GM21723 (cell line): ENCODE results near the gene CTSE.

Experiments
- ATAC-seq: cut with Tn5 transposase; IDR thresholded peaks from one replicate; pipeline ENCODE4 v1.9.1; 2021; ENCODE audit warnings: mild to moderate bottlenecking, moderate library complexity; ENCODE audit not compliant: unreplicated experiment

CTSE gene

DNA sequence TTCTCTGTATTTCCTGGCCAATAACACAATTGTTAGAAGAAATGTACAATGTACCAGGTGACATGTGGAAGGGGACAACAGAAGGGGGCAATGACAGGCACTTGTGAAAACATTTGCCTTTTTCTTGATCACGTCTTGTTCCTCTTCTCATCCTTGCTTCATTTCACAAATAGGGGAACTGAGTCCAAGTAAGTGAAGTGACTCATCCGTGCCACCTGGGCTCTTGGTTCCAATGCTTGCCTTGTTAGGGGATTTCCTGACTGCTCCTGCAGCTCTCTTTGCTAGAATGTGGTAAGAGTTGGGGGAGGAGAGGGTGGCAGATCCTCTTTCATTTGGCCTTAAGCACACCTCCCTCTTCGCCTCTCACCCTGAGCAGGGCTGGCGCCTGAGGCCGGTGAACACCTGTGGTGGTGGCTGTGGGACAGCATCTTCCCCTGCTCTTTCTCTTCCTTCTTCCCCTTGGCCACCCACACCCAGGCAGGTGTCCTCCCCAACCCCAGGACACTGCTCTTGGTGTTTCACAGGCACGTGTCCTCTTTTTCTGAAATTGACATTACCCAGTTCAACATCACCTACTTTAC is 27.1 kb upstream of the CTSE start:
- peak; percentile 84 for ATAC-seq

DNA sequence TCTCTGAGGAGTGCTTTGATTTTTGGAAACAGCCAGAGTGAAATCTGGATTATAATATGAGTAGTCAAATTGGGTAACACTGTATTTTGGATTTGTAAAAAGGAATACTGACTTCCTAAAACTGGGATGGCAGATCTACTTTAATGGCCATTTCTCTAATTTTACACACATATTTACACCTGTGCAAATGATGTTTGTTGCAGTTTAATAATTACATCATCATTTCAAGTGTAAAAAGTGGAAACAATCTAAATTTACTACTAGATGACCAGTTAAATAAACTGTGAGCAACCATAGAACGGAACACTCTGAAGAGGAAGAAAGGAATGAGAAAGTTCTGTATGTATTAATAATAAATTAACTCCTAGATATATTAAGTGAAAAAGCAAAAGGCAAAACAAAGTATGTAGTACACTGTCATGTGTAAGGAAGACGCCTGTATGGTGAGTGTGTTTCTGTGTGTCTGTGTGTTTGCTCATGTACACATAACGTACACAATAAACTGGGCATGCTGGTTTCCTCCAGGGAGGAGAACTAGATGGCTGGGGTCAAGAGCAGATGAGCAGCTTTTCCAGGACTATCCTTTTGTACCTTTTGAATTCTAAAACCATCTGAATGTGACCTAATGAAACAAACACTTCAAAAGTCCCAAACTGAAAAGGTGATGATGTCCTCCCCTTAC is 26.4 kb upstream of the CTSE start:
- no peak for ATAC-seq

DNA sequence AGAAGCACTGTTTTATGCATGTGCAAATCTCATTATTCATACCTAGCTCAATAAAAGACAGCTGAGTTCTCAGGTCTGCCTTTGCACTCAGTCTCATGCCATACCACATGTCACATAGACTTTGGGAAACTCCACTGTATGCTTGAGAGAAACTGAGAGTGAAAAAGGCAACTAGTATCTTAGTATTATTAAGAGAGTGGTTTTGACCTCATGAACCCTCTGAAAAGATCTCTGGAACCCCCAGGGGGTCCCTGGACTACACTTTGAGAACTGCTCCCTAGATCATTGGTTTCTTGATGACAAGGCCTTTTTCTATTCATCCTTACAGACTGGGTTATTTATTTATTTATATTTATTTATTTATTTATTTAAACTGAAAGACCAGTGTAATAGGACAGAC is 25.6 kb upstream of the CTSE start:
- ATAC-seq: peak; percentile 46

DNA sequence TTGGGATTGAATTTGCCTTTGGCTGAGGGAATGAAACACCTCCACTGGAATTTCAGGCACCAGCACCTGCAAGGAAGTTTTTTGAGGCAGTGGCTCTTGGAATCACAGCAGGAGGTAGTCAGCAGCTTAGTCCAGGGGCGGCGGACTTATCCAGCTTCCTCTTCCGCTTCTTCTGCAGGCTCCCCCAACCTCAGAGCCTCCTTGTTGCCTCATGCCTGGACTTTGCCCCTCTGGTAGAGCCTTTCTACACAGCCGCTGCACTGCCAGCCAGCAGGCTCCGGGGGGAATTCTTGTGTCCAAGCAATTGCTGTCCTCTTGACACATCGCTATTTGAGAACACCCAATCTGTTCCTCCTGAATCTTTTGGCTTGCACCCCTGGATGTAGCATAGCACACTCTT is 24.9 kb upstream of the CTSE start:
- ATAC-seq: no peak

DNA sequence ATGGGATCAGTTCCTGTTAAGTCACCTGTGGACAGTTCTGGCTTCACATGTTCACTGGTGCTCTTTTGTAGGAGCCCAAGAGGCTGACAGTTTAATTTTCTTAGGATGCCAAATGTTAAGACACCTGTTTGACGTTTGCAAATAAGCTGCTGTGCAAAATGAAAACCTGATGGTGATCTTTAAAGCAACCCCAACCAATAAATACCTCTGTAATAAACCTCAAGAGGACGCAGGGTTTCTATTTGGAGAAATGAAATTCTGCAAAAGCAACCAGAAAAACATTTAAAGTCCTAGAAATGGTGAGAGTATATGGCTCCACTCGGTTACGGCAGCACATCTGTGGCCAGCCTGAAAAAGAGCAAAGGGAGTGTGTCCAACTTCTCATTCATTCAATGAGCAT is 23.6 kb upstream of the CTSE start:
- ATAC-seq: no peak

DNA sequence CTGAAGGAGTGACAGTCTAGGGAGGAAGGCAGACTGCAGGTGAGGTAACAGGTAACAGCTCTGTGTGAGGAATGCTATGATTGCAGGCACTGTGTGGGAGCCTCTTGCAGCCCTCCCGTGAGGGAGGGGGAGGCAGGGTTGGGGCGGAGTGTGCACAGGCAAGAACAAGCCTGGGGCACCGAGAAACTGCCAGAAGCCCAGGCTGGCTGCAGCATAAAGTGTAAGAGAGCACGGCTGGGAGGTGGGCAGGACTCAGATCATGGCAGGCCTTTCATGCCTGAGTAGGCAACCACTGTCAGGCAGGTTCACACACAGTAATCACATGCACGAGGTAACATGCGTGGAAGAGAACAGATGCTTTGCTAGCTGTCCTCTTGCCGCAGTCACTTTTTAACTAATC is 17.9 kb upstream of the CTSE start:
- ATAC-seq: peak; percentile 65

DNA sequence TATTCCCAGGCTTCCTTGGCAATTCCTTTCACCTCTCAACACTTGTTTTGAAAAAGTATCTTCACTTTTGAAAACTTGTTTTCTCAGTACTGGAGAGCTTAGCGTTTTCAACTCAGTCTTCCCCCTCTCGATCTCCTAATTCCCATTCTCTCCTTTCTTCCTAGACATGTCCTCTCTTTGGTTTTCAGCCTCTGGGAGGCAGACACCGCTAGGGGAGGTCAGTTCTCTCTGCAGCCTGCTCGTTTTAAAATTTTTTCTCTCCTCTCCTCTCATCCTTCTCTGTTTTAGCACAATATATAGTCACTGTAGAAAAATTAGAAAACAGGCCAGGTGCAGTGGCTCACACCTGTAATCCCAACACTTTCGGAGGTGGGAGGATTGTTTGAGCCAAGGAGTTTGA is 16.6 kb upstream of the CTSE start:
- no peak for ATAC-seq

DNA sequence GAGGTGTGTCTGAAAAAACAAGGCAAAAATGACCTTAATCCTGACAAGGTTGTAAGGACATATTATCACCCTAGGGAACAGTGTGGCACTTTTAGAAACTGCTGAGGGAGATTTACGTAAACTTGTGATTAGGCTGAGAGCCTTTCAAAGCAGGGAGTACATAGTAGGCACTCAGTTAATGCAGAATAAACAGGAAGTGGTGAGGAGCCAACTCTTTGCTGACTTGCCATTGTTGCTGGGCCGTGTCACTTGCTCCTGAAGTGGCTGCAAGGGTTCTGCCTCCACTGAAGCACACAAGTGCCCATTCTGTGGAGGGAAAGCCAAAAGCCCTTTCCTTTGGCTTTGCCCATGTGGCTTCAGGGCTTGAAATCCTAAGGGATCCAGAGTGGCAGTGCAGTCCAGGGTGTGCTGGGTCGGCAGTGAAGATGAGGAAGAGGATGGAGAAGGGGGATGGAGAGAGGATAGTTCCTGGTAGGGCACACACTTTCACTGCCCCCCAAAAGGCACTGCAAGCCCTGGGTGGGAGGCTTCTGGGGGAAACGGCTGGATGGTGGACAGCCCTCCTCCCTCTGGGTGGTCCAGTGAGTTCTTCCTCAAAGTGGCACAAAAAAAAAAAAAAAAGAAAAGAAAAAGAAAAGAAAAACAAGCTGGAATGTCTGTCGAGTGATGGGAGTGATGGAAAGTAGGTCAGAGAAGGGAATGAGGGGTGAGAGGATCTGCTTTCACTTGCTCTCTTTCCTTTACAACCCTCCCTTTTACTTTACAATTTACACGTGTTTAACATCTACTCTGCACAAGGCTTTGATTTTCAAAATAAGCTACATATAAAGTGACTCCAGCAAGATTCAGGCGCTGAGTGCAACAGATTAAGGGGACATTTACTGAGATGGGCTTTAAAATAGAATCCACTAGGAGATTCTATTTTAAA is 15.6 kb upstream of the CTSE start:
- no peak for ATAC-seq

DNA sequence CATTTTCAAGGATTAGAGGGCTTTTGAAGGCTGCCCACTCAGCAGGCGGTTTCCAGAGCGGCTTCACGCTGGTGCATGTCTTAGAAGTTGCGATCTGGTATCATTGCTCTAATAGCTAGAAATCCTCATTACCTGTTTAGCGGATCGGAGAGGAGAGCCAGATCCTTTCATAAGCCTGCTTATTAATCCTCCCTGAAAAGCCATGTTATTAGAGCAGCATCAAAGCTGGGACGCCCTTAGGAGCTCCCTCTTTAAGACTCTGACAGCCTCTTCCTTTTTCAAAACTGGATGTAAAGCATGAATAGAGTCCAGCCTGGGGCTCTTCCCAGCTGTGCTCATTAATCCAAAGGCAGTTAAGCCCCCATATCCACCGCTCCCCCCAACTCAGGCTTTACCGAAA is 13.9 kb upstream of the CTSE start:
- ATAC-seq: no peak

DNA sequence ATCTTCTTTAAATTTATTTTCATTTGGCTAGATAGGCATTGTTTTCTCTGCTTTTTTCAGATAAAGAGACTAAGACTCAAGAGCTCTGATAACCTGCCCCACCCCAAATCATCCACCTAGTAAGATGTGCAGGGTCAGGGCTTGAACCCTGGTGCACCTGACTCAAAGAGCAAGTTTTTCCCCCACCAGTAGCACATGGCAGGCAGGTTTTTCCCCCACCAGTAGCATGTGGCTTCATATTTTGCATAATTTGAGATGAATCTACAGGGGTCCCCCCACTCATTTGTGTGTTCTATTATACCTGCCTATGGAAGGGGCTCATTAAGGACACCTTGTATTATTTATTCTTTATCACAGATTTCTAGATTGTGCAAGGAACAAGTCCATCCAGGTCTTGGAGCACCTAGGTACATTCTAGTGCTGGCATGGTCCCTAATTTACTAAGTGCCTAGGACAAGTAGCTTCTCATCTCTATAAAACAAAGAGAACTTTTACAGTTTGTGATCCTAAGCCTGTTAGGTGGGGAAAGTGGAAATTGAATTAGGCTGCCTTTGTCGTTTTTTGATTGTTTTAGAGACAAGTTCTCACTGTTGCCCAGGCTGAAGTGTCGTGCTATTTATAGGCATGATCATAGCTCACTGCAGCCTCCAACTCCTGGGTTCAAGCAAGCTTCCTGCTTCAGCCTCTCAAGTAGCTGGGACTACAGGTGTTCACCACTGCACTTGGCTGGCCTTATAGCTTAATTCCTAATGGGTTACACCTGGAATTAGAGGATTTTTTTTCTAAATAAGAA is 13.2 kb upstream of the CTSE start:
- no peak for ATAC-seq

DNA sequence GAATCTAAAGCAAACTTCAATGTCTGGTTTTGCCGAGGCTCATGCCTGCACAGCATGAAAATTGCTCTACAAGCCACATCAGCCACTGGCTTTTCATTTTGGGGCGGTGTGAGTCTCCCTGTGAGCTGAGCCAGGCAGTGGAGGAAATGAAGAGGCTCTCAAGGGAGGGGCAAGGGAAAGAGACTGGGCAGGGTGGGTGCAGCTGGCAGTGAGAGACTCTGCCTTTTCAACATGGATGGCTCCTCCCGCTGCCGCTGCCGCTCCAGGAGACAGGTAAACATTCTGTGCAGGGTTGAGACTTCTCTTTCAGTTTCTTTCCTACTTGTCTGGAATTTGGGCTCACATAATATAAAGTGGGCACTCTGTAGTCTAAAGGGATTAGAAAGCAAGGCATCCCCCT is 11.3 kb upstream of the CTSE start:
- ATAC-seq: no peak

DNA sequence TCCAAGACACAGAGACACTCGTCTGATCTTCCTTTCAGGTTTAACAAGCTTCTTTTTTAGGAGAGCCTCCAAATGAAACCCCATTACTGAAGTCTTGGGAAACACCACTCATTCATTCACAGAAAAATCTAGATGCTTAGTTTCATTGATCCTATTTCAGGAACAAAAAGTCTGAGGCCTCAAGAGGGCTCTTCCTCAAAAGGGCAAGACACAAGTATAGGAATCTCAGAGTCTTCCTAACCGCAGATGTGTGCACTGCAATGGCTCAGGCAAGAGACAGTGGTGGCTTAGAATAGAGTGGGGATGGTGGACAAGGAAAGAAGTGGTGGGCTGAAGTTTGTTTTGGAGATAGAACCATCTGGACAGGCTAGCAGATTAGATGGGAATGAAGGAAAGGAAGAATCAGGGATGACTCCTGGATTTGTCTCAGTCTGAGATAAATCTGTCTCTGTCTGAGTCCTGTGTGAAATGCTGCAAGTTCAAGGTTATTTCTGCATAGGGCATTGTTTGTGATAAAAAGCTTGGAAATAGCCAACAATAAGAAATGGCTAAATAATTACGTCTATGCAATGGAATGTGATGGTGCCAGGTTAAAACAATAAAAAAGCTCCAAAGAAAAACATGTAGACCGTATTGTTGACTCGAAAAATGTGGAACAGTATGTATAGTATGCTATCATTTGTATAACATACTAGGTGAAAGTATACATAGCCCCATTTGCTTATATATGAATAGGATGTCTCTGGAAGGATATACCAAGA is 8.9 kb upstream of the CTSE start:
- ATAC-seq: no peak

DNA sequence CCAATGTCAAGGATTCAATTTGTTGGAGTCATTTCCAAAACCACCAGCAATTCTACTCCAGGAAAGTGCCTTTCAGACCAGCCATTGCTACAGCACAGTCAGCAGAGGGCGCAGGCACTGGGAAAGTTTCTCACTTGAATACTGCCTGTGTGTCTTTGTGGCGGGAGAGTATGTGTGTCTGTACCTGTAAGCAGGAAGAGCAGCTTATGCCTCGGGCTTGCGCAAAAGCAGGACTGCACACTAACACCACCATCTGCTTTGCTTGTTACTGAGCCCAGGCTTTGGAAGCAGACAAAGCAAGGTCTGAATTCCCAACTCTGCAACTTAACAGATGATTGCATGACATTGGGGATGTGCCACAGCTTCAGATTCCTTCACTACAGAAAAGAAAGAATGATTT is 7.0 kb upstream of the CTSE start:
- peak; percentile 86 for ATAC-seq

DNA sequence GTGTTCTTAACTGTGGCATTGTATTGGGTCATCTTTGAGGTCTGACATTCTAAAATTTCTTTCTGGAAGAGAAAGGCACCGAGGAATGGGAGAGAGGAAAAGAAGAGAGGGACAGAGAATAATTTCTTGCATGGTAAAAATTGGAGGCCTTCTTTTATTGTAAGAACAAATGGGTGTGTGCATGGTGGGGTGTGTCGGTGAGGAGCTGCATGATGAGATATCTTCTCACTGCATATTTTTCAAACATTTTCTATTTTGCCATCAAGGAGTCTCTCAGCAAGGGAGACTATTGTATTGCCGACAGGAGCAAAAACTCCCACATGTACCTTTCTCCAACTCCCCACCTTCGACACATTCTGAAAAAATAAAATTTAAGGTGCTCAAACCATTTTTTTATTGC is 6.5 kb upstream of the CTSE start:
- no peak for ATAC-seq

DNA sequence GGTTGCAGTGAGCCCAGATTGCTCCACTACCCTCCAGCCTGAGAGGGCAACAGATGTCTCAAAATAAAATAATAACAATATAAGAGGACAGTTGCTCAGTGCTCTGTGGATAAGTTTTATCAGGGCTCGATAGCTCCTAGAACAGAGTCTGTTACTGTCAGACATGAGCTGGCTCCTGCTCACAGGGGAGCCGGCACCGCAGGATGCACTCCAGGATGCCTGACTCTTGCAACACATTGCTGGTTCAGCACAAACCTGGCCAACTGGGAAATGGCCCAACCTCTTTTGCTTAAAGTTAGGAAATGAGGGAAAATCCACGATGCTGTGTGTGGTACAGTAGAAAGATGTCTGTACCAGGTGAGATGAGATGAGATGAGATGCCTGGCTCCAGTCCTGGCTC is 5.8 kb upstream of the CTSE start:
- ATAC-seq: no peak

DNA sequence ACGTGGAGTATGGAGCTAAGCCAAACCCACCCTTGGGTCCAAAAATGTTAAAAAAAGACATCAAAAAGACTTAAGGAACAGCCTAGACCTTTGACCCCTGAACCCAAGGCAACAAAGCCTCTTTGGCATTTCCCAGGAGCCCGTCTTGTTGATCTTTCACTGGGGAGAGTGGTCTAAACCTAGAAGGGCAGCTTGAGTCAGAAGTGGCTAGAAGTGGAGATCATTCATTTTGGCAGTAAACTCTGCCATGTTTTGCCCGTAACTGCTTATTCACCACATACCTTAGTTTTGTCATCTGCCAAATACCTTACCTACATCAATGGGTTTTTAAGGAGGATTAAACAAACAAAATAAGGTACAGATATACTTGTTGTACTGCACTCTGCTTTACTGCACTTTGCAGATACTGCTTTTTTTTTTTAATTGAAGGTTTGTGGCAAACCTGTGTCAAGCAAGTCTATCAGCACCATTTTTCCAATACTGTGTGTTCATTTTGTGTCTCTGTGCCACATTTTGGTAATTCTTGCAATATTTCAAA is 1.7 kb upstream of the CTSE start:
- no peak for ATAC-seq

DNA sequence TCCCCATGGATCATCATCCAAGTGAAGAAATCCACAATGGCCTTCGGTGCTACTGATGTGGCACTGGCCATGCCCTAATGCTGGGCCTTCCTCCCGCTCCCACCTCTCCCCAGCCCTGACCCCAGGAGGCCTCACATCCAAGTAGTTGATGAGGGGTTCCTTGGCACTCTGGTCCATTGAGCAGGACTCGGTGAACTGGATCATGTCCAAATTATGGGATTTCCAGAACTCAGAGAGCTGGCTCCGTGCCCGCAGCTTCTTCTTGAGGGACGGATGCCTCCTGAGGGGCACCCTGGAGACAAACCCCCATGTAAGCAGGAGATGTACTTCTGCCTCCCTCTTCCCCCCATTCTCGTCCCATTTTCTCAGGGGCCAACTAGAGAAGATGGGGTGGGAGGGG is 929 bp downstream of the CTSE start:
- ATAC-seq: no peak

DNA sequence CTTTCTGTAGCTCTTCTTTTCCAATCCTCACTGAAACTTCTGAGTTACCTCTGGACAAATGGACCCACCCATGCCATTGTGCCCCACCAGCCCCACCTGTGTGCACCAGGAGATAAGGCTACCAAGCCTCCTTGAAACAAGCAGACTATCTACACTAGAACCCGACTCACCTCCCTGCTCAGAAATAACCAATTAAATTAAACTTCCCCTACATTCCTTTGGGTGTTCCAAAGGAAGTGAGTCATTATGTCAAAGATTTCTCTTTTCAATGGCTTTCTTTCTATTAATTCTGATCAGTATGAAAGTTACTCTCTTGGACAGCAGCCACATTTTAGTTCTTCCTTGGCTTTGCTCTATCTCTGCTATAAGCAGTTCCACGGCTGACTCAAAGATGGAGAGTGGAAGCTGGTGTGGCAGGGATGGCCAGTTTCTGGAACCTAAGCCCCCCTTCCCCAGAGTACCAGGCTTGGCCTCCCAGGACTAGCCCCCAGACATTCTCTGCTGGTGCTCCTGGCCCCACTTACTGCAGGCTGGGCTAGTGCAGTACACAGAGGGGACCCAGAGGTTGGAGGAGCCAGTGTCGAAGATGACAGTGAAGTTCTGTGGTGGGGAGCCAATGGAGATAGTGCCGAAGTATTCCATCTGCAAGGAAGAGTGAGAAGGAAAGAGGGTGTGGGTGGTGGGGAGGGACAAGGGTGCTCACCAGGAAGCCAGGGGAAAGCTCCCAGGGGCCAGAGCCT is 1.9 kb downstream of the CTSE start:
- no peak for ATAC-seq

DNA sequence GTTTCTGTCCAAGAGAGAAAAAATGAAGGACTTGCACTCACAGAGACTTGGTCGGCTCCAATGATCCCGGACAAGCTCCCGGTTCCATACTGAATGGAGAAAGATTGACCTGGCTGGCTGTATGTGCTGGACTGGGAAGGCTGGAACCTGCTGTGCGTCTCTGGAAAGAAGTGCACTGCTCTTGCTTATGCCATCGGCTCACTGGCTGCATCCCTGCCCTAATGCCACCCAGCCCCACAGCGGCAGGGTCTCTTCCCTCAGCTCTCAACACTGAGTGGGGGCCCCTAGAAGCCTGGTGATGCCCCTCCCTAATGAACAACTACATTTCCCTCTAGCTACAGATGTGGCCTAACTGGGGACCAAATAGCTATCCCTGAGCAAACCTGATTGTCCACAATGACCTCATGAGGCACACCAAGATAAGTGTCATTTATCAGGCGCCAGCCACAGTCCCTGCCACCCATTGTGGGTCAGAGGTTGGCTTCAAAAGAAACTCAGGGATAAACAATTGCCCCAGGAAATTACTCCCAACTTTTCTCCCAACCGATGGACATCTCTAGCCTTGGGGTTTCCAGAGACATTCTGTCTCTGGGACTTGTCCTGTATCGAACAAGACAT is 2.6 kb downstream of the CTSE start:
- no peak for ATAC-seq
